ENCODE measurements around the gene LRRC39. TPM values are rescaled to one million over a fixed set of nuclear protein-coding genes. Genes with fewer than 3 reads are reported as not detected.

LRRC39 gene
- total RNA-seq, 1 experiment from 2014 or later = 0.54 TPM

GRCh38 chr1:100100202-100100601 is 77.9 kb downstream of the LRRC39 start:
- ChIA-PET RAD21 (ENCODE audit: low non-redundant PET in 1 of 2, low total read pairs in 2 of 2, uncharacterized antibody in 2 of 2, unreplicated experiment in 2 of 2) (no interaction called here), CTCF (no interaction called here), POLR2A (no interaction called here)
- ATAC-seq (no peak), DNase-seq (ENCODE audit: low read depth, low spot score) (no peak)
- Histone ChIP-seq H3K9me2 (ENCODE audit: insufficient read depth) (no peaks in the 10 kb centered on the region), H3K4me1 (ENCODE audit: control insufficient read depth in 1 of 2, insufficient read depth in 2 of 2, low read length in 2 of 2) (no peaks in the 10 kb centered on the region), H3K9me3 (ENCODE audit: control insufficient read depth in 1 of 2, insufficient read depth in 1 of 2, low read depth in 1 of 2, low read length in 2 of 2) (no peaks in the 10 kb centered on the region), H2AFZ (ENCODE audit: low read depth, low read length, poor library complexity, severe bottlenecking) (no peak overlapping the region), H3K4me2 (ENCODE audit: low read length) (no peak overlapping the region), H3K9ac (ENCODE audit: low read length) (no peak overlapping the region), H3K36me3 (ENCODE audit: control insufficient read depth in 1 of 2, insufficient read depth in 2 of 2, low read length in 2 of 2) (peaks cover 19 to 43% of the 10 kb centered on the region in 2 experiments; a peak in 3 of 4 replicates), H3K4me3 (replicated peaks in 1 of 2; ENCODE audit: low read depth in 1 of 2, low read length in 2 of 2) (no peak overlapping the region), H3K27me3 (ENCODE audit: insufficient read depth, low read length) (no peaks in the 10 kb centered on the region), H4K20me1 (ENCODE audit: insufficient read depth) (no peaks in the 10 kb centered on the region), H3K79me2 (ENCODE audit: insufficient read depth, low read length) (no peaks in the 10 kb centered on the region), H3K27ac (ENCODE audit: low read depth, low read length) (no peak overlapping the region)
- TF ChIP-seq CBX3 (IDR thresholded peaks at IDR 0.05; ENCODE audit: low read depth) = no peak
- no peak for TF ChIP-seq EZH2phosphoT487 (IDR thresholded peaks at IDR 0.05; ENCODE audit: borderline replicate concordance)
- no peak for TF ChIP-seq ZBTB33 (IDR thresholded peaks at IDR 0.05; ENCODE audit: extremely low read depth, insufficient replicate concordance, low read length)
- no peak for TF ChIP-seq REST (IDR thresholded peaks at IDR 0.05; ENCODE audit: low read depth)
- TF ChIP-seq RAD21 (IDR thresholded peaks at IDR 0.05; ENCODE audit: low read depth) = no peak
- TF ChIP-seq ZNF274 (IDR thresholded peaks at IDR 0.05; ENCODE audit: low read depth, low read length) = no peak
- TF ChIP-seq CTCF (IDR thresholded peaks at IDR 0.05 in 2 of 3, conservative IDR thresholded peaks at IDR 0.05 in 1 of 3; ENCODE audit: borderline replicate concordance in 1 of 3, insufficient read depth in 1 of 3, low read depth in 2 of 3, low read length in 2 of 3) = no peak
- TF ChIP-seq POLR2AphosphoS5 (IDR thresholded peaks at IDR 0.05; ENCODE audit: low read depth, low read length) = no peak
- TF ChIP-seq EZH2 (IDR thresholded peaks at IDR 0.05) = no peak
- BruUV-seq (replicated peaks) = no TSS peak
- intact Hi-C loops (cut with micrococcal nuclease) = no loop called here

Other genes with a start within 250 kb of the LRRC39 start
- gene SLC35A3, start 208.3 kb downstream of the LRRC39 start, total RNA-seq (2021; ENCODE audit: unreplicated experiment) = 21.6 TPM
- 13.7 TPM for gene SASS6, start 45.3 kb downstream of the LRRC39 start, total RNA-seq (2021; ENCODE audit: unreplicated experiment)
- 13.2 TPM for gene TRMT13, start 45.1 kb downstream of the LRRC39 start, total RNA-seq (2021; ENCODE audit: unreplicated experiment)
- gene DBT, start 71.6 kb upstream of the LRRC39 start, total RNA-seq (2021; ENCODE audit: unreplicated experiment) = 14.0 TPM
- 26.5 TPM for gene RTCA, start 88.0 kb upstream of the LRRC39 start, total RNA-seq (2021; ENCODE audit: unreplicated experiment)
- gene CDC14A, start 174.2 kb upstream of the LRRC39 start, total RNA-seq (2021; ENCODE audit: unreplicated experiment) = 5.1 TPM